ENCODE measurements around the gene COG5. TPM values are rescaled to one million over a fixed set of nuclear protein-coding genes. Genes with fewer than 3 reads are reported as not detected.

COG5 gene
- total and polyA plus RNA-seq, 10 of the 15 experiments (the other 5 are each of a cell fraction or from before 2014, with no cell fraction given) = 5.5 to 27.9 (median 15.6) TPM

- CTCF ChIA-PET = interaction anchor here (0.9 to 3.1 kb wide), 5 partner anchors 10 to 325 kb away, joined by 3 to 18 read pairs (median 4); no protein-coding TSS in a partner anchor
- POLR2A ChIA-PET = interaction anchor here (0.9 kb wide), 1 partner anchor 13 kb away, joined by 3 read pairs; no protein-coding TSS in a partner anchor
- no peak for FAIRE-seq
- no peaks in the 10 kb centered on the region for H4K20me1 ChIP-seq (ENCODE audit: control insufficient read depth, insufficient read depth)
- no TSS peak for BruUV-seq (replicated peaks)
- H3K27me3 ChIP-seq (replicated peaks in 1 of 2; ENCODE audit: control insufficient read depth in 2 of 2, insufficient read depth in 2 of 2, low read length in 1 of 2) = no peaks in the 10 kb centered on the region
- H3K4me2 ChIP-seq (ENCODE audit: control insufficient read depth, insufficient read depth) = no peak overlapping the region
- no peak for DNase-seq (ENCODE audit: low read depth, low spot score)
- TF ChIP-seq SIN3A (IDR thresholded peaks at IDR 0.05; ENCODE audit: low read depth, low read length) (no peak), NR2C2 (IDR thresholded peaks at IDR 0.05; ENCODE audit: borderline replicate concordance, control insufficient read depth, insufficient read length, low read depth) (no peak), LARP7 (IDR thresholded peaks at IDR 0.05) (no peak)
- H3K36me3 ChIP-seq (ENCODE audit: control insufficient read depth in 2 of 2, insufficient read depth in 2 of 2, low read length in 1 of 2) = no peaks in the 10 kb centered on the region
- H2AFZ ChIP-seq (ENCODE audit: control insufficient read depth, low read depth, low read length) = no peak overlapping the region
- H3K27ac ChIP-seq (ENCODE audit: control insufficient read depth, insufficient read depth) = no peak overlapping the region
- ATAC-seq = no peak
- no peaks in the 10 kb centered on the region for H3K9me3 ChIP-seq (replicated peaks; ENCODE audit: control insufficient read depth, insufficient read depth, low read length)
- in situ Hi-C loops (cut with MboI) = no loop called here
- H3K79me2 ChIP-seq (ENCODE audit: control insufficient read depth, insufficient read depth, low read length) = no peaks in the 10 kb centered on the region
- no peak overlapping the region for H3K9ac ChIP-seq (ENCODE audit: control insufficient read depth, insufficient read depth, low read length)
- RAD21 ChIA-PET (ENCODE audit: unreplicated experiment) = interaction anchor here (1.2 kb wide), 1 partner anchor 29 kb away, joined by 5 read pairs; no protein-coding TSS in a partner anchor
- no peaks in the 10 kb centered on the region for H3K4me1 ChIP-seq (ENCODE audit: control insufficient read depth, insufficient read depth, low read length)
- 95% methylated on average over 4 of the region's 4 CpGs for WGBS (ENCODE audit: insufficient coverage, insufficient replicate concordance, low lambda C conversion rate, missing lambda C conversion rate)
- intact Hi-C loops (cut with micrococcal nuclease; ENCODE audit: unreplicated experiment) = no loop called here
- no peak overlapping the region for H3K4me3 ChIP-seq
- SMC1A ChIA-PET (ENCODE audit: uncharacterized antibody, unreplicated experiment) = interaction anchor here (1.2 to 1.4 kb wide), 2 partner anchors 17 to 177 kb away, joined by 3 to 11 read pairs; no protein-coding TSS in a partner anchor
These were observed 190.4 kb downstream of the COG5 start for GRCh38 chr7:107373354-107373753.

DNA sequence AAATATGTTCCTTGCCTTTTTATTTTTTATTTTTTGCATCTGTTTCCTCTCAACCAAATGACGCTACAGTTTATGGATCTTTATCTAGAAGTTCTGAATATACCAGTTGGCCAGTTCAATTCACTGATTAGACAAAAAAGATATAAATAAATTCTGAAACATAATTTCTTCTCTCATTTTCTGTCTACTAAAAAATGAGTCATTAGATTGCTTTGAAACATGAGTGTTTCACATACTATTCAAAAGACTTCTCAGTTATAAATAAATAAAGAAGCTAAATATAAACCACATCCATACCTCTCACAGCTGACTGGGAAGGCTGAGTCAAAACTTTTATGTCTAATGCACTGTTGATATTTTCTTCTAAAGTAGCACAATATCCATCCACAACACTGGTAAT, 191.4 kb downstream of the COG5 start:
- no peaks in the 10 kb centered on the region for H3K9me3 ChIP-seq (replicated peaks; ENCODE audit: control insufficient read depth, insufficient read depth, low read length)
- H3K4me3 ChIP-seq = no peak overlapping the region
- SMC1A ChIA-PET (ENCODE audit: uncharacterized antibody, unreplicated experiment) = interaction anchor here (1.2 kb wide), 1 partner anchor 176 kb away, joined by 3 read pairs; no protein-coding TSS in a partner anchor
- no peak for DNase-seq (ENCODE audit: low read depth, low spot score)
- H3K4me2 ChIP-seq (ENCODE audit: control insufficient read depth, insufficient read depth) = no peak overlapping the region
- no peaks in the 10 kb centered on the region for H3K4me1 ChIP-seq (ENCODE audit: control insufficient read depth, insufficient read depth, low read length)
- H3K36me3 ChIP-seq (ENCODE audit: control insufficient read depth in 2 of 2, insufficient read depth in 2 of 2, low read length in 1 of 2) = no peaks in the 10 kb centered on the region
- intact Hi-C loops (cut with micrococcal nuclease; ENCODE audit: unreplicated experiment) (no loop called here), in situ Hi-C loops (cut with MboI) (no loop called here)
- no peak overlapping the region for H3K27ac ChIP-seq (ENCODE audit: control insufficient read depth, insufficient read depth)
- no peak overlapping the region for H2AFZ ChIP-seq (ENCODE audit: control insufficient read depth, low read depth, low read length)
- H3K9ac ChIP-seq (ENCODE audit: control insufficient read depth, insufficient read depth, low read length) = no peak overlapping the region
- RAD21 ChIA-PET (ENCODE audit: unreplicated experiment) = interaction anchor here (1.2 kb wide), 1 partner anchor 30 kb away, joined by 5 read pairs; no protein-coding TSS in a partner anchor
- FAIRE-seq = no peak
- no peaks in the 10 kb centered on the region for H4K20me1 ChIP-seq (ENCODE audit: control insufficient read depth, insufficient read depth)
- no peaks in the 10 kb centered on the region for H3K27me3 ChIP-seq (replicated peaks in 1 of 2; ENCODE audit: control insufficient read depth in 2 of 2, insufficient read depth in 2 of 2, low read length in 1 of 2)
- CTCF ChIA-PET = interaction anchor here (3.1 kb wide), 1 partner anchor 11 kb away, joined by 18 read pairs; no protein-coding TSS in a partner anchor
- POLR2A ChIA-PET = no interaction called here
- H3K79me2 ChIP-seq (ENCODE audit: control insufficient read depth, insufficient read depth, low read length) = no peaks in the 10 kb centered on the region
- no TSS peak for BruUV-seq (replicated peaks)
- TF ChIP-seq CREB1 (IDR thresholded peaks at IDR 0.05; ENCODE audit: low read depth) = no peak
- TF ChIP-seq ZNF622 (IDR thresholded peaks at IDR 0.05) = no peak
- no peak for TF ChIP-seq RBBP5 (conservative IDR thresholded peaks at IDR 0.05)
- no peak for TF ChIP-seq EZH2 (IDR thresholded peaks at IDR 0.05; ENCODE audit: borderline replicate concordance, control insufficient read depth, low read depth, low read length)
- TF ChIP-seq NFYB (IDR thresholded peaks at IDR 0.05; ENCODE audit: insufficient read depth, low read depth, low read length) = no peak
- TF ChIP-seq POLR2AphosphoS5 (IDR thresholded peaks at IDR 0.05; ENCODE audit: low read length) = no peak
- TF ChIP-seq, protein P1, sequence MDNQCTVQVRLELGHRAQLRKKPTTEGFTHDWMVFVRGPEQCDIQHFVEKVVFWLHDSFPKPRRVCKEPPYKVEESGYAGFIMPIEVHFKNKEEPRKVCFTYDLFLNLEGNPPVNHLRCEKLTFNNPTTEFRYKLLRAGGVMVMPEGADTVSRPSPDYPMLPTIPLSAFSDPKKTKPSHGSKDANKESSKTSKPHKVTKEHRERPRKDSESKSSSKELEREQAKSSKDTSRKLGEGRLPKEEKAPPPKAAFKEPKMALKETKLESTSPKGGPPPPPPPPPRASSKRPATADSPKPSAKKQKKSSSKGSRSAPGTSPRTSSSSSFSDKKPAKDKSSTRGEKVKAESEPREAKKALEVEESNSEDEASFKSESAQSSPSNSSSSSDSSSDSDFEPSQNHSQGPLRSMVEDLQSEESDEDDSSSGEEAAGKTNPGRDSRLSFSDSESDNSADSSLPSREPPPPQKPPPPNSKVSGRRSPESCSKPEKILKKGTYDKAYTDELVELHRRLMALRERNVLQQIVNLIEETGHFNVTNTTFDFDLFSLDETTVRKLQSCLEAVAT (IDR thresholded peaks at IDR 0.05) = no peak
- no peak for TF ChIP-seq DPF2 (IDR thresholded peaks at IDR 0.05)
- no peak for TF ChIP-seq MXI1 (IDR thresholded peaks at IDR 0.05; ENCODE audit: low read depth, low read length)
- no peak for TF ChIP-seq CEBPB (IDR thresholded peaks at IDR 0.05; ENCODE audit: borderline replicate concordance in 1 of 2, low read depth in 2 of 2, low read length in 2 of 2)
- no peak for TF ChIP-seq BHLHE40 (IDR thresholded peaks at IDR 0.05; ENCODE audit: borderline replicate concordance in 1 of 2, low read depth in 2 of 2, low read length in 1 of 2)
- WGBS (ENCODE audit: insufficient coverage, insufficient replicate concordance, low lambda C conversion rate, missing lambda C conversion rate) = 100% methylated on average over 1 of the region's 1 CpG
- no peak for ATAC-seq
